GM18505 (cell line): ENCODE results near the gene PPP1R1A.

Experiments used
- ATAC-seq: cut with Tn5 transposase; IDR thresholded peaks from one replicate; pipeline ENCODE4 v1.9.1; 2021; ENCODE audit not compliant: unreplicated experiment
- POLR2A ChIP-seq: IDR thresholded peaks from 4 replicates; pipeline ENCODE4 v1.6.1; 2011; ENCODE audit warnings: borderline replicate concordance; ENCODE audit not compliant: insufficient read depth, insufficient read length; ENCODE audit errors: extremely low read depth

The PPP1R1A gene

GRCh38 chr12:54612225-54612750, 23.8 kb upstream of the PPP1R1A start:
- no peak for TF ChIP-seq POLR2A
- ATAC-seq = no peak

- TF ChIP-seq POLR2A = no peak
- ATAC-seq = no peak
Measured at GRCh38 chr12:54611715-54612149, 23.3 kb upstream of the PPP1R1A start.

GRCh38 chr12:54608769-54609168, 20.3 kb upstream of the PPP1R1A start:
- ATAC-seq = no peak

DNA sequence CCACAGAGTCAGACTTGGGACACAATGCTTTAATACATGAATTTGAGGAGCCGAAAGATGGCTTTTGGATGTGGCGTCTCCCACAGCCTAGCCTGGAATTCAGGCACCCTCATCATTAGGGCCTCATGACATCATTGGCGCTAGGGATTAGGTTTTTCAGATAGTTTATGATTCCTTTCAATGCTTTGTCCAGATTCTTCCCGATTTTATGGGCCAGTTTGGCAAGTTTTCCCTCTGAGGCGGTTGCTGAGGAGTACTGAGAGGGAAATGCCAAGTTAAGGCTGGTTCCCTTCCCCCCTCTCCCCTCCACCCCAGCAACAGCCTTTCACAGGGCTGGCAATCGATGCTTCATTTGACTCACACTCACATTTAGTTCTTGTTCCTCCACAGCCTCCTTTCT, 19.7 kb upstream of the PPP1R1A start:
- no peak for TF ChIP-seq POLR2A
- ATAC-seq = no peak

More at GRCh38 chr12:54608769-54609168, 20.3 kb upstream of the PPP1R1A start:
- no peak for TF ChIP-seq POLR2A

DNA sequence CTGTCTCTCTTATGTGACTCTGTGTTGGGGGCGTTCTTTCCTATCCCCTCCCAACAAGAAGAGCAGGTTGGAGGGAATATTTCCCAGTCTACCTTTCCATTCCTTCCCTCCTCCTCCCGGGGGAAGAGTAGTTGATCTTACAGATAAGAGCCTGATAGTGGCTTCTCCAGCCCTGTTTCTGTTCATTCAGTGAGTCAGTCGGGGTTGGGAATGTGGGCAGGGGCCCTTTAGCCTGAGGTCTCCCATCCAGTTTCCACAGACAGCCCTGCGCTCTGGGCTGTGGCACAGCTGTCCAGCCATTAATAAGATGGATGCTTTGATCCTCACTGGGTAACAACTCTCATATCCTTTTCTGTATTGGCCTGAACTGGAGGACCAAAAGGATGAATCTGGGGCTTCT, 18.1 kb upstream of the PPP1R1A start:
- no peak for TF ChIP-seq POLR2A
- ATAC-seq = no peak

GRCh38 chr12:54605138-54605970, 16.9 kb upstream of the PPP1R1A start:
- no peak for ATAC-seq
- TF ChIP-seq POLR2A = no peak

- ATAC-seq = no peak
- no peak for TF ChIP-seq POLR2A
Measured at GRCh38 chr12:54604436-54604835, 16.0 kb upstream of the PPP1R1A start.

DNA sequence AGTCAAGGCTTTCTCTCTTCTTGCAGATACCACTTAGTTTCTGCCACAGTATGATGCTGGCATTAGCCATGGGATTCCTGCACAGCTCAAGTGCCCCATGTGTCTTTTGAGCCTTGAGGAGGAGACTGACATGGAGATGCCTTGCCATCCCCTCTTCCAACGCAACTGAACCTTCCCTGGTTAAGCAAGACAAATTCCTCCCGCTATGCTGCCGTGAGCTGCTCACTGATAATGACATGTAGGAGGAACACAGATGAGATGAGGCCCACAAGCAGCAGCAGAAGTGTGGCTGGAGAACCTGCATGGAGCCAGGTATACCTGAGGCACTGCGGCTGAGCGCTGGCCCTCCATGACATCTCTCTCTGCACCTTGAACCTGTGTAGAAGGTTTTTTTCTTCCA, 15.4 kb upstream of the PPP1R1A start:
- TF ChIP-seq POLR2A = no peak
- ATAC-seq = no peak

GRCh38 chr12:54603173-54603814, 14.8 kb upstream of the PPP1R1A start:
- ATAC-seq = peak; percentile 84
- no peak for TF ChIP-seq POLR2A

GRCh38 chr12:54602661-54603060, 14.2 kb upstream of the PPP1R1A start:
- TF ChIP-seq POLR2A = no peak
- no peak for ATAC-seq

DNA sequence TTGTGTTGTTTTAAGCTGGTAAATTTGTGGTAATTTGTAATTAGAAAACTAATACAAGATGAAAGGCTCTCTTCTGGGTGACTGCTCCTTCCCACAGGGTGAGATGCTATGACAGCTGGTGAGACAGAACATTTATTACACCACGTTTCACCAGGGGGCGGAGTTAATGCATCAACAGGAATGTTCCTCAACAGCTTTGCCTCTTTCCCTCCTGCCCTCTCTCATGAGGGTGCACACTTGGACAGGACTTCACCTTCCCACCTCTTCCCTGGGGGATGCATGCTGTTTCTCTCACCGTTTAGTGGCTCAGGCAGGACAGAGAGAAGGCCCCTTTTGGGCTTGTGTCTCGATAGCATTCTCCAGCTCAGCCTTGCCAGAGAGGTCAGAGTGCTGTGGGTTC, 13.4 kb upstream of the PPP1R1A start:
- TF ChIP-seq POLR2A = no peak
- no peak for ATAC-seq

- no peak for TF ChIP-seq POLR2A
- ATAC-seq = no peak
Measured at GRCh38 chr12:54598970-54599369, 10.5 kb upstream of the PPP1R1A start.

DNA sequence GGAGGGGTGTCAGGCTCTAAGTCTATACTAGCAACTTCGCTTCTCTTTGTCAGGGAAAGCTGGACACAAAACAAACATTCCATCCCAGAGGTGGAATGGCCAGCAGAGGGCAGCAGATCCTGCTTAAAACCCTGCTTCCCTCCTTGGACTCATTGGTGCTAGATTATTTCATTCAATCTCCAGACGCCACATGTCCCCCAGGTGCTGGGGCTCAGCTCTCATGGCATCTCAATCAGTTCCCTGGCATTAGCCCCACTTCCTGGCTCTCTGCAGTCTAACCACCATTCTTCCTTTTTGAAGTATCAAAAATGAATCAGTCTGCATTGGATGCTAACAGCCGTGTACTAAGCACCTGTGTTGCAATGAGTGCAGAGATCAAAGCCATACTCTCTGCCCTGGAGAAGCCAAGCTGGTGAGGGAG, 8.1 kb upstream of the PPP1R1A start:
- no peak for ATAC-seq
- TF ChIP-seq POLR2A = no peak

DNA sequence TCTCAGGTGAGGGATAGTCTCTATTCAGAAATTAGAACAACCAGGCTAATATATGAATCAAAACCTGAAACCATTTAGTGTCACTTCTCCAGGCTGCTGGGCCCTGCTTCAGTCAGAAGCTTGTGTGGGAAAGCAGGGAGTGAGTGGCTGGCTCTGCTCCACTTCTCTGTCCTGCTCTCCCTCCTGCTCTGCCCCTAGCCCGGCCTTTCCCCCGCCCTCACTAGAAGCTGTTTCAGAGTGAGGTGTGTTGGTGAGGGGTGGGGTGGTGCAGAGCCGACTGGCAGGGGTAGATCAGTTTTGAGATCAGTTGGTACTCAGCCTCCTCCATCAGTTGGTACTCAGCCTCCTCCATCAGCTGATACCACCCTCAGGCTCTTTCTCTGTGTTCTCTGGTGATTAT, 7.0 kb upstream of the PPP1R1A start:
- ATAC-seq = no peak
- TF ChIP-seq POLR2A = no peak
